Measurements from ENCODE around the gene SMG6. TPM values are rescaled to one million over a fixed set of nuclear protein-coding genes. Genes with fewer than 3 reads are reported as not detected.

The SMG6 gene
- total RNA-seq, 1 experiment from 2014 or later: 25.6 TPM

GRCh38 chr17:2029911-2030778 is 273.4 kb downstream of the SMG6 start, which contains the start of gene DPH1 (continued):
- peak; percentile 51; the same call in 1 of the 2 replicates for TF ChIP-seq E2F5 (CRISPR knock-in tag; IDR thresholded peaks at IDR 0.05)
- no peak for TF ChIP-seq ATF2 (CRISPR knock-in tag; IDR thresholded peaks at IDR 0.05; ENCODE audit: borderline replicate concordance, low read depth)
- TF ChIP-seq ZBTB43 (CRISPR knock-in tag; IDR thresholded peaks at IDR 0.05): peak; percentile 70; the same call in 1 of the 2 replicates
- peak; percentile 98 for TF ChIP-seq SP1 (CRISPR knock-in tag; conservative IDR thresholded peaks at IDR 0.05)
- no peak for TF ChIP-seq GTF2I (CRISPR knock-in tag; conservative IDR thresholded peaks at IDR 0.05)
- no peak for TF ChIP-seq ATF3 (CRISPR knock-in tag; conservative IDR thresholded peaks at IDR 0.05)
- no peak for TF ChIP-seq NR1H2 (CRISPR knock-in tag; IDR thresholded peaks at IDR 0.05)
- peak; percentile 73 for TF ChIP-seq HMGXB4 (CRISPR knock-in tag; IDR thresholded peaks at IDR 0.05)
- no peak for TF ChIP-seq ATF1 (CRISPR knock-in tag; IDR thresholded peaks at IDR 0.05)
- TF ChIP-seq JAZF1 (CRISPR knock-in tag; IDR thresholded peaks at IDR 0.05): no peak
- no peak for TF ChIP-seq ZSCAN18 (CRISPR knock-in tag; IDR thresholded peaks at IDR 0.05)
- TF ChIP-seq CREM (CRISPR knock-in tag; IDR thresholded peaks at IDR 0.05): no peak
- TF ChIP-seq ZBTB21 (CRISPR knock-in tag; IDR thresholded peaks at IDR 0.05; ENCODE audit: borderline replicate concordance): peak; percentile 79; the same call in 1 of the 2 replicates
- TF ChIP-seq ZNF263 (CRISPR knock-in tag; IDR thresholded peaks at IDR 0.05; ENCODE audit: low read depth): no peak
- no peak for TF ChIP-seq RORB (CRISPR knock-in tag; IDR thresholded peaks at IDR 0.05)
- TF ChIP-seq AR (CRISPR knock-in tag; IDR thresholded peaks at IDR 0.05): no peak
- TF ChIP-seq CDX4 (CRISPR knock-in tag; IDR thresholded peaks at IDR 0.05; ENCODE audit: borderline replicate concordance): no peak
- no peak for TF ChIP-seq ZNF423 (CRISPR knock-in tag; IDR thresholded peaks at IDR 0.05)
- no peak; the same call in 1 of the 2 replicates for TF ChIP-seq NFYB (CRISPR knock-in tag; conservative IDR thresholded peaks at IDR 0.05; ENCODE audit: low read depth)
- peak; percentile 97 for TF ChIP-seq MAX (CRISPR knock-in tag; IDR thresholded peaks at IDR 0.05)
- no peak for TF ChIP-seq ZNF416 (CRISPR knock-in tag; IDR thresholded peaks at IDR 0.05)
- no peak for TF ChIP-seq ZNF671 (CRISPR knock-in tag; IDR thresholded peaks at IDR 0.05)
- TF ChIP-seq TEAD4 (CRISPR knock-in tag; IDR thresholded peaks at IDR 0.05): peak; percentile 29; the same call in 1 of the 2 replicates
- no peak for TF ChIP-seq NFATC4 (CRISPR knock-in tag; IDR thresholded peaks at IDR 0.05)
- no peak; the same call in 1 of the 2 replicates for TF ChIP-seq ESRRA (CRISPR knock-in tag; IDR thresholded peaks at IDR 0.05; ENCODE audit: borderline replicate concordance)

All from WTC11 (cell line).